Right hindlimb (tissue), 1 donor: ENCODE measurements around the gene WDFY1.
A peak's percentile ranks its signal among the peaks of the same experiment; 100 is the strongest.

Source experiments
- DNase-seq: peaks from one replicate; pipeline ENCODE4 v3.0.0-alpha.2; 2018

WDFY1 gene, protein sequence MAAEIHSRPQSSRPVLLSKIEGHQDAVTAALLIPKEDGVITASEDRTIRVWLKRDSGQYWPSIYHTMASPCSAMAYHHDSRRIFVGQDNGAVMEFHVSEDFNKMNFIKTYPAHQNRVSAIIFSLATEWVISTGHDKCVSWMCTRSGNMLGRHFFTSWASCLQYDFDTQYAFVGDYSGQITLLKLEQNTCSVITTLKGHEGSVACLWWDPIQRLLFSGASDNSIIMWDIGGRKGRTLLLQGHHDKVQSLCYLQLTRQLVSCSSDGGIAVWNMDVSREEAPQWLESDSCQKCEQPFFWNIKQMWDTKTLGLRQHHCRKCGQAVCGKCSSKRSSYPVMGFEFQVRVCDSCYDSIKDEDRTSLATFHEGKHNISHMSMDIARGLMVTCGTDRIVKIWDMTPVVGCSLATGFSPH

DNA sequence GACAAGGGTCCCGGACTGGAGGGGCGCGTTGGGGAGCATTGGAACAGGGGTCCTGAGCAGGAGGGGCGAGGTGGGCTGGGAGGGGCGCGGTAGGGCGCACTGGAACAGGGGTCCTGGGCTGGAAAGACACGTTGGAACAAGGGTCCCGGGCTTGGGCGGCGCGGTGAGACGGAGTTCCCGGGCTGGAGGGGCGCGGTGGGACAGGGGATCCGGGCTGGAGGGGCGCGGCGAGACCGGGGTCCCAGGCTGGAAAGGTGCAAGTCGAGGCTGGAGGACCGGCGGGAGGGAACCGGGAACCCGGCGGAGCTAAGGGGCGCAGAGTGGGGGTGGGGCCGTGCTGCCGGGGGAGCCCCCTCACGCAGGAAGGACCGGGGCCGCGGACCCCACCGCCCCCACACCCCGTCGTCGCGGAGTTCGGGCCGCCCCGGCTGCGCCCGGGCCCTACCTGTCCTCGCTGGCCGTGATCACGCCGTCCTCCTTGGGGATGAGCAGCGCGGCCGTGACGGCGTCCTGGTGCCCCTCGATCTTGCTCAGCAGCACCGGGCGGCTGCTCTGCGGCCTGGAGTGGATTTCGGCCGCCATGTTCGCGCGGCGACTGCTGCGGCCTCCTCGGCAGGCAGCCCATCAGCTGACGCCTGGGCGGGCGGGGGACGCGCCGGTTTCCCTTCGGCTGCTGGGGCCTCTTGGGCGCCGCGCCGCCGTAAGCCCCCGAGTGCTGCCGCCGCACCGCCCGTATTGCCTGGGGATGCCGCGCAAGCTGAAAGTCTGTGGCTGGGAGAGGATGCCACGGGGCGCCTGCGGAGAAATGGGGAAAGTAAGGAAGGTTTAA is at the start of gene WDFY1:
WDFY1 (minus strand) TSS at position 633 of the 829 bp plus-strand sequence; CDS start at position 582, 51 bp downstream.
- peak; percentile 94 for DNase-seq

DNA sequence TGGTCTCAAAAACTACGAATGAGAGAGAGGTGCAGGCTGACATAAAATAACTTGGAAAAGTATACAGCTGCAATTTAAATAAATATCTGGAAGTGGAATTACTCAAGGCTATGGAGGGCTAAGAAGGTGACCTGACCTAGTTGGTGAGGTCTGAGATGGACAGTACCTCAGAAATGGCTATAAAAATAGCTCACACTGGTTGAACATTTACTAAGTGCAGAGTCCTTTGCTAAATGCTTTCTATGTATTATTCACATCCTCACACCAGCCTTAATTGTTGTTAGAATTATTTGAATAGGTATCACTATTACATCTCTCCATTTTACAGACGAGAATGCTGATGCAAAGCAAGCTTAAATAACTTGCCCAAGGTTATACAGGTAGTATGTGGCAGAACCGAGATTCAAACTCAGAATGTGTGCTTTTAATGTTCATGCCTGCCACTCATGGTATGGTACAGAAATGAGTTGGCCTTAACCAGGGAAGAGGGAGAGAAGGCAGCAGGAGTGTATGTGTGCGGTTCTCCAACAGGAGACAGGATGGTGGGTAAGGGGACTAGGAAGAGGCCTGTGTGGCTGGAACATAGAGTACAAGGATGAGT is 49.5 kb upstream of the WDFY1 start:
- DNase-seq = no peak

GRCh38 chr2:223993634-223994232 is 48.6 kb upstream of the WDFY1 start:
- DNase-seq = peak; percentile 69

DNA sequence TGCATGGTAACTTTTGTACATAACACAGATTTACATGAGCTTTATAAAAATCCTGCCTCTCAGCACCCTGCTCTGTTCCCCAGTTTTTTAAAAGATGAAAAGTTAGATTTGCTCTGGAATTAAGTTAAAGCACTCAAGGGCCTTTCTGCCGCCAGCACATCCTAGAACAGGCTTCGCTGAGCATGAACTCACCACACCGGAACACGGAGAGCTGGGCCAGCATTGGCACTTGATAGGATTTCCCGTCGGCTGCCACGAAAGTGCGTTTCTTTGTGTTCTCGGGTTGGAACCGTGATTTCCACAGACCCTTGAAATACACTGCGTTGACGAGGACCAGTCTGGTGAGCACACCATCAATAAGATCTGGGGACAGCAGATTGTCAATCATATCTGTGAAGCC is 46.5 kb upstream of the WDFY1 start:
- DNase-seq = no peak

GRCh38 chr2:223989856-223990232 is 44.7 kb upstream of the WDFY1 start:
- DNase-seq = no peak

DNA sequence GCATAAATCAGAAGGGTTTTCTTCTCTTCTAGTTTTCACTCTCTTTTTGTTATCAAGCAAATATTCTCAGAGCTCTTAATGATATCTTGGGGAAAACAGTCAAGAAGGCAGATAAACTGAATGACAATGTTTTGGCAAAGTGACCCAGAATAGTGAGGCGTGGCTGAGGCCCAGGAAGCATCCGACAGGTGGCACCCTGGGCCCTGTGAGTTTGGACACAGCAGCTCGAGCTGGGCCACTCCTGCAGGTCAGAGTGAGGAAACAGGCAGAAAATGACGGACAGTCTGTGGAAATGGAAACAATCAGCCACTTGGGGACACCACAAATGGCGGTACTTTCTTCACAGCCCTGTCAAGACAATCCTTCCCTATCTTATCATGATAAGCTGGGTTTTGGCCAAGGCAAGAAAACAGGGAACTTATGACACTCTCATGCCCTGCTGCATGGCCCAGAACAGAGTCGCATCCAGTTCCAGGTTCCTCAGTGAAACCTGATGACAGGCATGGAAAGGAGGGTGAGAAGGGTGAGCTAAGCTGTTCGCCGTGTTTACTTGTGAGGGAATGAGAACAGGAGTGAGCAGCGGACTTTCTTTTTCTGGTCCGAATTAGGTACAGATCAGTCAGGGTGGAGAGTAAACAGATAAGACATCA is 44.2 kb upstream of the WDFY1 start:
- DNase-seq = no peak

GRCh38 chr2:223981241-223981640 is 36.1 kb upstream of the WDFY1 start:
- no peak for DNase-seq

DNA sequence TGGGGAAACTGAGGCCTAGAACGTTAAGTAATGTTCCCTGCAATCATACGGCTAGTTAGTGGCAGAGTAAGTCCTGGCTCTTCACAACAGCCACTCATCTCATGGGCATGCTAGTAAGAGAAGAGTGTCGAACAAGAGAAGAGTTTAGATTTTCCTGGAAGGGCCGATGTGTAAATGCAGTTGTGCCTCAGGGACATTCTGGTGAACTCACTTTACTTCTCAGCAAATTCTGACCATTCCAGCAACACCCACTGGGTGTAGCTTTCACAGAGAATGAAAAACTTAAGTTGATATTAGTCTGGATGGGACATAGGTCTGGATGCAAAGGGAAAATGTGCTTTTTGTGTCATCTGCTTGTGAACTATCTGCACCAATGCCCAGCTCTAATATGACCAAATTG is 35.7 kb upstream of the WDFY1 start:
- no peak for DNase-seq

DNA sequence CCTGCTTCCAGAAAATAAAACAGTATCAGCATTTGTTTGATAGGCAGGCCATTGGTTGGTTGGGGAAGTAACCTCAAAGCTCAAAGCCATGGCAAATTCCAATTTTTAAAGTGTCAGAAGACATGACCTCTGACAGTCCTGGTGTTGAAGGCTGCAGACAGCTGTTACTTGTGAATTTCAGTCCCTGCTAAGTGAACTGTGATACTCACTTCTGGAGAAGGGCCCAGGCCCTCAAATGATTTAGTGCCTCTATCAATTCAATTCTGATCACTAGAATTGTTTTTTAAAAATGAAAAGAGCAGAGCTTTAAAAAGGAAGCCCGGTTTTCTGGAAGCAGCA is 35.2 kb upstream of the WDFY1 start:
- no peak for DNase-seq

- no peak for DNase-seq
Observed at GRCh38 chr2:223979730-223980396, 34.7 kb upstream of the WDFY1 start.

- DNase-seq = no peak
Observed at GRCh38 chr2:223978451-223978850, 33.3 kb upstream of the WDFY1 start.

- DNase-seq = no peak
Observed at GRCh38 chr2:223976635-223977226, 31.6 kb upstream of the WDFY1 start.

- no peak for DNase-seq
Observed at GRCh38 chr2:223973606-223974005, 28.5 kb upstream of the WDFY1 start.

DNA sequence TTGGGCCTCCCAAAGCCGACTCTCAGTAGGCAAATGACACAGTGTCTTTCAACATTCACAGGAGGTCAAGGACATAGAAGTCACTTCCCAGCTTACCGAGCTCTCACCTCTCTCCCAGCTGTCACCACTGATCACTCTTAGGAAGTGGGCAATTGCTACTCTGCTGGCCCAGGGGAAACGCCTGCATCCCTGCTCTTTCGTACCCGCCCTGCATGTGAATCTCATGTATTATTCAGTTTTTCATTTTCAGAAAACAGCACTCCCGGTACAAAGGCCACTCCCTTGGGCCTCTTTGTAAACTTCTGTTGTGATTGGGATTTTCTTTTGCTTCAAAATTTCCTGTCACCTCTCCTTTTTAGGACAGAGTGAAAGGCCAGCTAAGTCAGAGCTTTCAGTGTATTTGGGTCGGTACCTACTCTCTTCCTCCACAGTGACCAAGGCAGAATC is 27.5 kb upstream of the WDFY1 start:
- DNase-seq = no peak

- DNase-seq = no peak
Observed at GRCh38 chr2:223971731-223972130, 26.6 kb upstream of the WDFY1 start.

DNA sequence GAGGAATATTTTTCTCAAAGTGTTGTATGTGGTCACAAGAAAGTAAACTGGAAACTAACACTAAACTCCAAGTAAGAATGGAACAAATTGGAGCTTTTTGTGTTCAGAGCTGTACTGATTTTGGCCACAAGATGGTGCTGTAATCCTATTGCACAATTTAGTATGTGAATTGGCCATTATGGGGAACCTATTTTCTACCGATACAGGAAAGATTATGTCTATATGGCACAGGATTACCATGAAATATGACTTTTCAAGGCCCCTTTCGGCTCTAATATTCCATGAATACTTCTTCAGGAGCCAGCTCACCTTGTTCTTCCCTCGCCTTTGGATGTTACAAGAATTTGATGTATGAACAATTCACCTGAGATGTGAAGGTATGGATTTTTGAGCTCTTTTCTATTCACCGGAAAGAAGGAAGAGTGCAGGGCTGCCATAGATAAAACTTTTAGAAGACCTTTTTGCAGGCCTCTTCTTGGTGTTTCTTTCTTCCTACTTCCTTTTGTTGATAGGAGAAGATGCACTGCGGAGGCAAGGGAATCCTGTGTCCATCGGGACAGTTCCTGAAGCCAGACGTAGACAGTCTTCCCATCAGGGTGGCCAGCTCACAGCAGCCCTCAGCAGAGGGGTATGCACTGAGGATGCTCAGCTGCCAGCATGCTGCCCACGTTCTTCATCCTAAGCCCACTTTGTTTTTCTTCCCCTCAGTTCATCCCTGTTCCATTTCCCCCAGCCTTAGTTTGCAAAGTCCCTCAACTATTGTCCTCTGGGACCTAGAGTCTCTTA is 25.4 kb upstream of the WDFY1 start:
- peak; percentile 32 for DNase-seq

- DNase-seq = no peak
Observed at GRCh38 chr2:223969856-223970255, 24.7 kb upstream of the WDFY1 start.

GRCh38 chr2:223969315-223969714 is 24.2 kb upstream of the WDFY1 start:
- DNase-seq = no peak

GRCh38 chr2:223967981-223968380 is 22.8 kb upstream of the WDFY1 start:
- DNase-seq = no peak

DNA sequence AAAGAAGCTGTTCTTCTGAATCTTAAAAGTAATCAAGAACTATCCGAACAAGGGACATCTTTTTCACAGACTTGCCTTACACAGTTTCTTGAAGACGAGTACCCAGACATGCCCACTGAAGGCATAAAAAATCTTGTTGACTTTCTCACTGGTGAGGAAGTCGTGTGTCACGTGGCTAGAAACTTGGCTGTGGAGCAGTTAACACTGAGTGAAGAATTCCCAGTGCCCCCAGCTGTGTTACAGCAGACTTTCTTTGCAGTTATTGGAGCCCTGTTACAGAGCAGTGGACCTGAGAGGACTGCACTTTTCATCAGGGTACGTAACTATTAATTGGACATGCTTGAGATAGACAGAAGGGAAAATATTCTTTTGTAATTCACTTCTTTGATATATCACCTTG is 14.6 kb upstream of the WDFY1 start:
- DNase-seq = no peak
